HG03066 (cell line): Measurements from ENCODE around the gene TAS2R16.
"Not testable (repeated sequence)": the region's sequence is repeated elsewhere in the genome, so short reads cannot be mapped to it uniquely, and the experiment has no call there.

Experiments
- ATAC-seq: cut with Tn5 transposase; IDR thresholded peaks from one replicate; pipeline ENCODE4 v1.9.1; 2021; ENCODE audit warnings: low read depth; ENCODE audit not compliant: unreplicated experiment

The TAS2R16 gene

DNA sequence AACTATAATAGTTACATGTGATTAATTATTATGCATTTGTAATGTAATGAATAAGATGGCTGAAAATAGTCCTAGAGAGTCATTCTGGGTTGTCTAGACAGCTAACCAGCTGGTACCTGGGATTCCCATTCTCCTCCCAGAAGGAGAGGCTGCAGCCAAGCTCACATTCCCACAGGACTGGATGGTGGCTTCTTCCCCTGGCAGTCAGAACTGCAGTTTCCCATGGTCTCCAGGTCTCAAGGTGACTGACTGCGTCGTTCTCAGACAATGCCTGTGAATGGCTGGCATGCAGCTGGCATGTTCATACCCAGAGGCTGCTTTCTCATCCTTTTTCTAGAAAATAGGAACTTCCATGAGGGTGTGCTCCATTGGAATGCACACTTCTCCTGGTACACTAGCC, 21.3 kb downstream of the TAS2R16 start:
- no peak for ATAC-seq

DNA sequence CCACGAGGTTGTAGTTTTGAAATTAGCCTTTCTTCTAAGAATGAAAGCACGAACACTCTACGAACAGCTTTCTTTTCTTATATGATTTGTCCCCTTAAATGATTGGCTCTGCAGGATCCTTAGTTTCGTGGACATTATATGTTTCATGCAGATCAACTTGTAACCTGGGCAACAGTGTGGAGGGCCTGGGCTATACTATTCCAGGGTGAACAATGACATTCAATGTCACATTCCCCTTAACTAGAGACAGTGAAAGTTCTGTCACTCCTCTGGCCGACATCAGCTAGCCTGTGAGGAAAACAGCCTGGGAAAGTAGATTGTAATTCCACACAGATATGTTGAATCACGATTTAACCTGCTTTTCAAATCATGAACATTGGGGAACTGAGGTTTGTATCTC, 23.4 kb downstream of the TAS2R16 start:
- ATAC-seq: no peak

- no peak for ATAC-seq
Observed at GRCh38 chr7:122970740-122971725, 24.5 kb downstream of the TAS2R16 start.

GRCh38 chr7:122968389-122968788, 27.1 kb downstream of the TAS2R16 start:
- no peak for ATAC-seq

DNA sequence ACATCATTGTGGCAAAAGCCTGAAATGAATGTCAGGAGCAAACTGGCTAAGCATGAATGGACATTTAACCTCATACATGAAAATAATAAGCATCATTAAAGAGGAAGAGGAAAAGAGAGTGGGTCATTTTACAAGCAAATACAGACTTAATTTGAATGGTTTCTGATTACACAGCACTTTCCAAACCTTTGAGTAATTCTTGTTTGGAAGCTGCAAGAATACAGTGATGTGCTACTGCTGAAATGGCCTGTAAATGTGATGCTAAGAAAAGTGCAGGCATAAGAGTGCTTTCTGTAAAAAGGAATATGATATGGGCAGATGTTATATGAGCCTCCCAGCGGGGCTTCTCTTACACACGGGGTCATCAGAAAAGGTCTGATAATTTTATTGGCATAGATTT, 30.2 kb downstream of the TAS2R16 start:
- no peak for ATAC-seq

GRCh38 chr7:122953678-122954077, 41.8 kb downstream of the TAS2R16 start:
- not testable (repeated sequence) for ATAC-seq

DNA sequence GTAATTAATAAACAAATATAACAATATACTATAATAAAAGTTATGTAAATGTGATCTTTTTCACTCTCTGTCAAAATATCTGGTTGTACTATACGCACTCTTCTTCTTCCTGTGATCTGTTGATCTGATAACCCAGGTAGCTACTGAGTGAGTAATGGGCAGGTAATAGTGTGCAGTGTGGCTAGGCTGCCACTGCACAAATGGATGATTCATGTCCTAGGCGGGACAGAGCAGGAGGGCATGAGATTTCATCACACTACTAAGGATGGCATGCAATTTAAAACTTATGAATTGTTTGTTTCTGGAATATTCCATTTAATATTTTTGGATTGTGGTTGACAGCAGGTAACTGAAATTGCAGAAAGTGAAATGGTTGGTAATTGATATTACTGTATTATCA, 44.5 kb downstream of the TAS2R16 start:
- no peak for ATAC-seq

DNA sequence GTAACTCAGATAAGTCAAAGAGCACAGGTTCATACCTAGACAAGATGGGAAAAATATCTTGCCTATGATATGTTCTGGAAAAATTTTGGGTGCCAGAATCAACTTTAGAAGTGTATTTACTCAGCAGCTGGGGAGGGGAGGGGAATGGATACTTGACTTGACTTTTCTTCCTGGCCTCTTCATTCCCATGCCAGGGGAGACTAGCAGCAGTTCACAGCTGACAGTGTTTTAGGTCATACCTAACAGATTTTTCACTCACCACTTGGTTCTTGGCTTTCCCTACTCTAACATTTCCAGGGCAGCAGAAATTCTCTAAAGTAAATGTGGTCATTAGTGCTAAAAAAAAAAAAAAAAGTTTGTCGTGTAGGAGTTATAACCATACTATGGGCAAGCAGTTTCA, 46.3 kb downstream of the TAS2R16 start:
- ATAC-seq: no peak
